Spinal cord (tissue), 10 donors: ENCODE results near the gene FA2H. TPM values are rescaled to one million over a fixed set of nuclear protein-coding genes. Genes with fewer than 3 reads are reported as not detected.

ENCODE experiments used
- DNase-seq, 6 donors: peaks; one replicate each; pipeline versions ENCODE4 v3.0.0 to v3.0.0-alpha.2; 2013 to 2015; ENCODE audit warnings: low spot score in 6 of 6, low read depth in 4 of 6
- H3K27ac ChIP-seq: one replicate; pipeline ENCODE4 v1.5.1; 2013; ENCODE audit warnings: low read depth, low read length, control low read depth
- H3K27me3 ChIP-seq: one replicate; pipeline ENCODE4 v1.6.1; 2013; ENCODE audit warnings: low read length; ENCODE audit not compliant: control insufficient read depth, insufficient read depth
- H3K36me3 ChIP-seq: one replicate; pipeline ENCODE4 v1.6.1; 2013; ENCODE audit warnings: low read length; ENCODE audit not compliant: control insufficient read depth, insufficient read depth
- H3K4me1 ChIP-seq: one replicate; pipeline ENCODE4 v1.6.1; 2013; ENCODE audit warnings: low read length; ENCODE audit not compliant: control insufficient read depth, insufficient read depth
- H3K4me3 ChIP-seq: one replicate; pipeline ENCODE4 v1.5.1; 2013; ENCODE audit warnings: low read depth, low read length, control low read depth
- H3K9me3 ChIP-seq: one replicate; pipeline ENCODE4 v1.6.1; 2013; ENCODE audit warnings: low read length; ENCODE audit not compliant: control insufficient read depth, insufficient read depth
- whole genome bisulfite sequencing: methylation state at CpG from one replicate; pipeline ENCODE4 v1.1.5; 2013; ENCODE audit warnings: missing lambda C conversion rate; ENCODE audit not compliant: insufficient coverage; 5-methylcytosine and 5-hydroxymethylcytosine counted together
- polyA plus RNA-seq, 2 donors: library from polyadenylated mRNA; unstranded; fragments of 120-200 nt; gene quantifications; one replicate each; pipeline ENCODE4 v1.2.1, GENCODE V29; 2013; ENCODE audit not compliant: insufficient read length in 2 of 2
- total RNA-seq, 2 donors: library from RNA; depleted of rRNA in 1 of 2; stranded (reverse); fragments of 120-200 nt in 1 of 2; fragments of >200 nt in 1 of 2; gene quantifications; one replicate each; pipeline versions ENCODE4 v1.2.3 to v1.2.4, GENCODE V29; 2013 to 2014
- donor health status: healthy.

FA2H gene
- total and polyA plus RNA-seq, 4 donors, result 3.8 to 21.4 (median 13.8) TPM

DNA sequence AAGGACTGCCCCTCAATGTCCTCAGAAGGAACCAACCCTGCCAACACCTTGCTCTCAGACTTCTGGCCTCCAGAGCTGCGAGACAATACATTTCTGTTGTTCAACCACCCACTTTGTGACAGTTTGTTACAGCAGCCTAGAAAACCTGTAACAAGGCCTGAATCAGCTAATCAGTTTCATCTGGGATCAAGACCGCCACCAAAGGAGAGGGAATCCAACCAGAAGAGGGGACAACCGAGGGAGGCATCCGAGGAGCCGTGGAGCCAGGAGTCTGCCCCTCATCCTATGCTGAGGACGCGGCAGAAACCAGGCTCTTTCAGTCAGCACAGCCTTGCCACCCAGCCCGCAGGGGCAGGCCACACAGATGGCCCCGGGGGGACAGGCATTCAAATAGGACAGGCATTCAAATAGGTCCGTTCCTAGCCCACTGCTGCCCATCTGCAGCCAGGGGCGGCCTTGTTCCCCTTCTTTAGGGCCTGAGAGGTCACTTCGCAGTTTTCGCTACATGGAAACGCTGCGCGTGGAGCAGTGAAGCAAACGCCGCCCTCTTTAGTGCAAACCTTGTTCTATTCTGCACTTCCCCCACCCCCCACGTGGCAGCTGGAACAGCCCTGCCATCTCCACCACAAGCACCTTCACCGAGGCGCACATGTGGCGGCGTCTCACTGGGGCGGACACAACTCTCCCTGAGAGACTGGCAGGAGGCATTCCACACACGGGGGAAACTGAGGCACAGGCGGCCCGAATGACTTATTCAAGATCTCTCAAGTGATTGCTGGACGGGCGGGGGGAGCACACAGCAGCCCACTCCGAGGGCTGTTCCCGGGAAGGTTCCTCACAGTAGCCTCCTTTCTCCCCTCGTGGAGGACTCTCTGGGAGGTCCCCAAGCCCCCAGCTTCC, 26.7 kb downstream of the FA2H start:
- peak in 1 of 6 donors; percentile 24 for DNase-seq
- 70% methylated on average over 31 of the region's 32 CpGs for WGBS
- Histone ChIP-seq H3K27ac (peak overlapping the region; percentile 89), H3K27me3 (no peaks in the 10 kb centered on the region), H3K4me1 (peaks cover 37% of the 10 kb centered on the region), H3K9me3 (no peaks in the 10 kb centered on the region), H3K4me3 (no peak overlapping the region), H3K36me3 (no peaks in the 10 kb centered on the region)

DNA sequence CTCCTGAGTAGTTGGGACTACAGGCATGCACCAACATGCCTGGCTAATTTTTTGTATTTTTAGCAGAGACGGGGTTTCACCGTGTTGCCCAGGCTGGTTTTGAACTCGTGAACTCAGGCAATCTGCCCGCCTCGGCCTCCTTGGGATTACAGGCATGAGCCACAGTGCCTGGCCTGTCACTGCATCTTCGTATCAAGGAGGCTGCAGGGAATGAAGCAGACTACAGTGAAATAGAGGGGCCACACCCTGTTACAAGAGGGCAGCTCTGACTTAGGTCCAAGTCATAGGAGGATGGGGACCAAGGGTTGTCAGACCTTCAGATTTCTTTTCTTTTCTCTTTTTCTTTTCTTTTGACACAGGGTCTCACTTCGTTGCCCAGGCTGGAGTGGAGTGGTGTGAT, 28.7 kb downstream of the FA2H start:
- Histone ChIP-seq H3K4me3 (no peak overlapping the region), H3K4me1 (peaks cover 48% of the 10 kb centered on the region)
- 86% methylated on average over 6 of the region's 7 CpGs for WGBS

DNA sequence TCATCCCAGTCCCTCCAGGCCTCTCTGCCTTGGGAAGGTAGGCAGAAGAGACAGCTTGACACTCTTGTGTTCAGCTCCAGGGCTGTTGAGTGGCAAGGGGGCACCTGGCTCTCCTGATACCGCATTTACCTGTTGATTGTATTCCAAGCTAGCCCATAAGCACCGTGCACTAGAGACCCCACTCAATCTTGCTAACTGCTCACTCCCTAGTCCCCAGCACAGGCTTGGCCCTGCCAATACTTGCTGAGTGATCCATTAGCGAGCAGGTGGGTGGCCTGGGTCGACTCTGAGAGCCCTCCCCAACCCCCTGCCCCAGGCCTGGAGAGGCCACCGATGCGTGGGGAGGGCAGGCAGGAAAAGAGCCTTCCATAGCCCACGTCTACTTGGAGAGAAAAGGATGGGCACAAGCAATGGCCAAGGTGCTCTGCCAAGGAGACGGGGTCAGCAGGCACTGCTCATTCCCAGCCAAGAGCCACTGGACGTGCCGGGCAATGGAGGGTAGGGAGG, 29.5 kb downstream of the FA2H start:
- peaks cover 52% of the 10 kb centered on the region for H3K4me1 ChIP-seq
- no peak overlapping the region for H3K27ac ChIP-seq
- H3K27me3 ChIP-seq, result no peaks in the 10 kb centered on the region
- H3K4me3 ChIP-seq, result no peak overlapping the region
- WGBS, result 85% methylated on average over 7 of the region's 10 CpGs
- no peak for DNase-seq
- H3K36me3 ChIP-seq, result no peaks in the 10 kb centered on the region
- H3K9me3 ChIP-seq, result no peaks in the 10 kb centered on the region

More for the DNA sequence above, 28.7 kb downstream of the FA2H start:
- DNase-seq, result no peak
- Histone ChIP-seq H3K9me3 (no peaks in the 10 kb centered on the region), H3K36me3 (no peaks in the 10 kb centered on the region), H3K27ac (no peak overlapping the region), H3K27me3 (no peaks in the 10 kb centered on the region)

- H3K27ac ChIP-seq, result no peak overlapping the region
- WGBS, result 88% methylated on average over 2 of the region's 4 CpGs
- H3K4me1 ChIP-seq, result peaks cover 50% of the 10 kb centered on the region
Measured at GRCh38 chr16:74744566-74744965, 30.1 kb downstream of the FA2H start.

DNA sequence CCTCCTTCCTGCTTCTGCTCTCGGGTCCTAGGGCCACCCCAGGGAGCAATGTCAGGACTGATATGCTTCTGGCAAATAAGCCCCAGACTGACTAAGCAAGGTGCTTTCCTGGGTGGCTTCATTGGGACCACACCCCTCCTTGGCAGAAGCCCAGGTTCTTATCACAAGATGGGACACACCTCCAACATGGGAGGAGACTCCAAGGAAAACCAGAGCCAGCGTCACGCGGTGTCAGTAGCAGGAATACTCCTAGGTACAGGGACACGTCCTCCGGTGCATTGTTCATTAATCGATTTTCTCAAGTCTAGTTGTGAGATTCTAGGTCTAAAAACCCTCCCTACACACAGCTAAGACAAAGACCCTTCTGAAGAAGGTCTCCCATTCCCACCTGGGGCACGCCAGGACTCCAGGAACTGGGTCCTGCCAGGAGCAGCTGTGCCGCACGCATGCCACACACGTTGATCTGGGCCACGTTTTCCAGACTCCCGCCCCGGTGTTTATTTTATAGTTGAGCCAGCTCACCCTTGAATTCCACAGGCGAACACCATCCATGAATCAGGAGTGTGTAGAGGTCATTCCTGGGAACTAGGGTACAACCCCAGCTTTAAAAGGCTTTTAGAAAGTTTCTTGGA, 30.8 kb downstream of the FA2H start:
- Histone ChIP-seq H3K4me1 (peaks cover 46% of the 10 kb centered on the region), H3K36me3 (no peaks in the 10 kb centered on the region), H3K27me3 (no peaks in the 10 kb centered on the region), H3K4me3 (no peak overlapping the region), H3K9me3 (no peaks in the 10 kb centered on the region), H3K27ac (no peak overlapping the region)
- 68% methylated on average over 15 of the region's 15 CpGs for WGBS
- DNase-seq, result no peak

More at GRCh38 chr16:74744566-74744965, 30.1 kb downstream of the FA2H start:
- Histone ChIP-seq H3K4me3 (no peak overlapping the region), H3K36me3 (no peaks in the 10 kb centered on the region), H3K9me3 (no peaks in the 10 kb centered on the region), H3K27me3 (no peaks in the 10 kb centered on the region)
- no peak for DNase-seq

- Histone ChIP-seq H3K27me3 (no peaks in the 10 kb centered on the region), H3K9me3 (no peaks in the 10 kb centered on the region), H3K4me3 (no peak overlapping the region), H3K27ac (no peak overlapping the region), H3K4me1 (peaks cover 44% of the 10 kb centered on the region), H3K36me3 (no peaks in the 10 kb centered on the region)
- no peak for DNase-seq
- 28% methylated on average over 5 of the region's 8 CpGs for WGBS
Measured at GRCh38 chr16:74743045-74743667, 31.5 kb downstream of the FA2H start.

DNA sequence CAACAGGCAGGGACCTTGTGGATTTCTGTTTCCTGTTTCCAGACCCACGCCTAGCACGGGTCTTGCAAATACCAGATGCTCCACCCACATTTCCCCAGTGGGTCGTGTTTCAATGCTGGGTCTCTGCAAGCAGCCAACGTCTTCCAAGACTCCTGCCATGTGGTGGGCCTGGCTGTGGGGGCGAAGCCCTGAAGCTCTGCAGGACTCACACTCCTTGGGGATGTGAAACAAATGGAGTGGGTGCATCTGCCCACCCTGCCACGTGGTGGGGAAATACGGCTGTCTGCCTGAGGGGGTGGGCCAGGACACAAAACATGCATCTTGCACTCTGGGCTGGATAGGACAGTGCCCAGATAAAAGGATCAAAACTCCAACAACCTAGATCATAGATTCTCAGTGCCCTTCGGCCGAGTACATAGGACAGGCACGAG, 32.6 kb downstream of the FA2H start:
- Histone ChIP-seq H3K4me3 (no peak overlapping the region), H3K4me1 (peaks cover 33% of the 10 kb centered on the region), H3K27ac (no peak overlapping the region), H3K27me3 (no peaks in the 10 kb centered on the region), H3K36me3 (no peaks in the 10 kb centered on the region), H3K9me3 (no peaks in the 10 kb centered on the region)
- no peak for DNase-seq
- WGBS, result 38% methylated on average over 8 of the region's 10 CpGs

- H3K36me3 ChIP-seq, result no peaks in the 10 kb centered on the region
- H3K4me3 ChIP-seq, result no peak overlapping the region
- no peaks in the 10 kb centered on the region for H3K9me3 ChIP-seq
- H3K4me1 ChIP-seq, result peaks cover 32% of the 10 kb centered on the region
- DNase-seq, result peak in 1 of 6 donors; percentile 32
- WGBS, result 73% methylated on average over 13 of the region's 13 CpGs
- H3K27me3 ChIP-seq, result no peaks in the 10 kb centered on the region
- no peak overlapping the region for H3K27ac ChIP-seq
Measured at GRCh38 chr16:74740795-74741304, 33.8 kb downstream of the FA2H start.

DNA sequence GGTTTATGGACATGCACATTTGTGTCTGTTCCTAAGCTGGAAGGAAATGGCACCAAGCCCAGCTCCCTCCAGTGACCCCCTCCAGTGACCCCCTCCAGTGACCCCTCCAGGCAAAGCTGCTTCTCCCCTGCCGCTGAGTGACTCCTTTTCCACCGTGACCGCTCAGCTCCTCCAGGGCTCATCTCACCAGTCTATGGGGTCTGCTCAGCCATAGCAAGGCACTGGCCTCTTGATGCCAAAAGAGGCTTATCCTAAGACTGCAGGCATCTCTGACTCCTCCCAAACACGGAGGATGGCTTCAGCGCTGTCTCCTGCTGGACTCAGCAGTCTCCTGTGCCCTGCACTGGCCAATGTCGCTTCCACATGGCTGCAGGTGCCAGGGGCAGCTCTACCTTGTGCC, 35.3 kb downstream of the FA2H start:
- no peak overlapping the region for H3K27ac ChIP-seq

More for the DNA sequence above, 35.3 kb downstream of the FA2H start:
- Histone ChIP-seq H3K36me3 (no peaks in the 10 kb centered on the region), H3K4me1 (peaks cover 46% of the 10 kb centered on the region), H3K4me3 (no peak overlapping the region), H3K27me3 (no peaks in the 10 kb centered on the region), H3K9me3 (no peaks in the 10 kb centered on the region)
- DNase-seq, result no peak
- 62% methylated on average over 6 of the region's 6 CpGs for WGBS
